H9 (cell line): Measurements from ENCODE around the gene SRRM3. TPM values are rescaled to one million over a fixed set of nuclear protein-coding genes. Genes with fewer than 3 reads are reported as not detected.
A peak's percentile ranks its signal among the peaks of the same experiment; 100 is the strongest.

Experiments
- DNase-seq: peaks from one replicate; pipeline ENCODE4 v3.0.0-alpha.2; 2017
- H2AFZ ChIP-seq: one replicate; pipeline ENCODE4 v1.6.1; 2013; ENCODE audit warnings: mild to moderate bottlenecking, low read length, control low read depth, moderate library complexity
- H2AK5ac ChIP-seq: 2 replicates; pipeline ENCODE4 v1.6.1; 2013; ENCODE audit warnings: low read length, control low read depth, mixed read lengths; ENCODE audit not compliant: insufficient read length
- H2BK120ac ChIP-seq: one replicate; pipeline ENCODE4 v1.6.1; 2013; ENCODE audit warnings: low read depth, mild to moderate bottlenecking, low read length, control low read depth, inconsistent platforms; ENCODE audit not compliant: poor library complexity, severe bottlenecking
- H2BK12ac ChIP-seq: 2 replicates; pipeline ENCODE4 v1.6.1; 2013; ENCODE audit warnings: low read length, control low read depth, mixed read lengths, low read depth; ENCODE audit not compliant: insufficient read length
- H2BK15ac ChIP-seq: 2 replicates; pipeline ENCODE4 v1.6.1; 2013; ENCODE audit warnings: low read depth, low read length, control low read depth
- H2BK20ac ChIP-seq: one replicate; pipeline ENCODE4 v1.6.1; 2013; ENCODE audit warnings: low read depth, mild to moderate bottlenecking, low read length, control low read depth, inconsistent platforms; ENCODE audit not compliant: poor library complexity, severe bottlenecking
- H2BK5ac ChIP-seq: 2 replicates; pipeline ENCODE4 v1.6.1; 2013; ENCODE audit warnings: low read length, control low read depth, mixed read lengths; ENCODE audit not compliant: insufficient read length
- H3K14ac ChIP-seq: 2 replicates; pipeline ENCODE4 v1.6.1; 2013; ENCODE audit warnings: low read length, control low read depth; ENCODE audit not compliant: insufficient read depth
- H3K18ac ChIP-seq: 2 replicates; pipeline ENCODE4 v1.6.1; 2013; ENCODE audit warnings: low read depth, mild to moderate bottlenecking, mixed read lengths, low read length, control low read depth; ENCODE audit not compliant: insufficient read length
- H3K23ac ChIP-seq: 2 replicates; pipeline ENCODE4 v1.6.1; 2013; ENCODE audit warnings: low read length, control low read depth, mixed read lengths, low read depth; ENCODE audit not compliant: insufficient read length
- H3K23me2 ChIP-seq: 2 replicates; pipeline ENCODE4 v1.6.1; 2013; ENCODE audit warnings: low read depth, mild to moderate bottlenecking, mixed read lengths, low read length, control low read depth; ENCODE audit not compliant: insufficient read length, poor library complexity, severe bottlenecking
- H3K27ac ChIP-seq: 2 replicates; pipeline ENCODE4 v1.5.1; 2013; ENCODE audit warnings: low read length, control low read depth, mixed read lengths, low read depth; ENCODE audit not compliant: insufficient read length
- H3K27me3 ChIP-seq: 2 replicates; pipeline ENCODE4 v1.6.1; 2013; ENCODE audit warnings: low read length, control low read depth, inconsistent platforms; ENCODE audit not compliant: insufficient read depth
- H3K4ac ChIP-seq: 2 replicates; pipeline ENCODE4 v1.6.1; 2013; ENCODE audit warnings: low read depth, mild to moderate bottlenecking, control low read depth, inconsistent platforms, low read length, moderate library complexity
- H3K4me1 ChIP-seq: 2 replicates; pipeline ENCODE4 v1.6.1; 2013; ENCODE audit warnings: low read length, control low read depth, inconsistent platforms; ENCODE audit not compliant: insufficient read depth
- H3K4me2 ChIP-seq: 2 replicates; pipeline ENCODE4 v1.6.1; 2013; ENCODE audit warnings: low read length, control low read depth, mixed read lengths; ENCODE audit not compliant: insufficient read length, insufficient read depth
- H3K56ac ChIP-seq: 2 replicates; pipeline ENCODE4 v1.6.1; 2013; ENCODE audit warnings: low read depth, mild to moderate bottlenecking, mixed read lengths, low read length, control low read depth; ENCODE audit not compliant: insufficient read length
- H3K79me1 ChIP-seq: 2 replicates; pipeline ENCODE4 v1.6.1; 2013; ENCODE audit warnings: low read depth, mild to moderate bottlenecking, moderate library complexity, low read length, control low read depth, inconsistent platforms; ENCODE audit not compliant: insufficient read depth, poor library complexity, severe bottlenecking
- H3K79me2 ChIP-seq: 2 replicates; pipeline ENCODE4 v1.6.1; 2013; ENCODE audit warnings: low read length, control low read depth, inconsistent platforms; ENCODE audit not compliant: insufficient read depth
- H3K9ac ChIP-seq: 2 replicates; pipeline ENCODE4 v1.6.1; 2013; ENCODE audit warnings: low read length, control low read depth, mixed read lengths; ENCODE audit not compliant: insufficient read length; ENCODE audit errors: extremely low read depth
- H3K9me3 ChIP-seq: one replicate; pipeline ENCODE4 v1.6.1; 2013; ENCODE audit warnings: low read depth, low read length, inconsistent platforms; ENCODE audit not compliant: control insufficient read depth
- H3T11ph ChIP-seq: one replicate; pipeline ENCODE4 v1.6.1; 2013; ENCODE audit warnings: mild to moderate bottlenecking, low read length, control low read depth, inconsistent platforms
- H4K20me1 ChIP-seq: one replicate; pipeline ENCODE4 v1.6.1; 2013; ENCODE audit not compliant: control insufficient read depth, insufficient read length, insufficient read depth
- H4K5ac ChIP-seq: 2 replicates; pipeline ENCODE4 v1.6.1; 2013; ENCODE audit warnings: low read depth, mild to moderate bottlenecking, mixed read lengths, low read length, control low read depth; ENCODE audit not compliant: insufficient read length
- H4K8ac ChIP-seq: replicated peaks from 2 replicates; pipeline ENCODE4 v1.6.1; 2013; ENCODE audit warnings: low read length, control low read depth, mixed read lengths, low read depth; ENCODE audit not compliant: insufficient read length
- H4K91ac ChIP-seq: 2 replicates; pipeline ENCODE4 v1.6.1; 2013; ENCODE audit warnings: low read depth, mild to moderate bottlenecking, moderate library complexity, mixed read lengths, low read length, control low read depth; ENCODE audit not compliant: insufficient read length
- H3K27ac Mint-ChIP-seq, 3 experiments: 2 replicates in 2 of 3; 3 replicates in 1 of 3; pipeline ENCODE4 v1.8.0; 2020 to 2021; ENCODE audit warnings: mixed read lengths in 3 of 3, mild to moderate bottlenecking in 1 of 3, moderate library complexity in 1 of 3
- H3K27me3 Mint-ChIP-seq: 2 replicates; pipeline ENCODE4 v1.8.0; 2021; ENCODE audit warnings: low read depth, mild to moderate bottlenecking, moderate library complexity, mixed read lengths
- H3K36me3 Mint-ChIP-seq, 3 experiments: 2 replicates in 2 of 3; 3 replicates in 1 of 3; pipeline ENCODE4 v1.8.0; 2020 to 2021; ENCODE audit warnings: low read depth in 3 of 3, mixed read lengths in 3 of 3; ENCODE audit not compliant: insufficient read depth in 1 of 3
- H3K4me1 Mint-ChIP-seq, 2 experiments: 2 replicates each; pipeline ENCODE4 v1.8.0; 2020; ENCODE audit warnings: mixed read lengths in 2 of 2
- H3K4me3 Mint-ChIP-seq, 2 experiments: 2 replicates in 1 of 2; 3 replicates in 1 of 2; pipeline ENCODE4 v1.8.0; 2020 to 2021; ENCODE audit warnings: mild to moderate bottlenecking in 2 of 2, mixed read lengths in 2 of 2, moderate library complexity in 1 of 2
- H3K9me3 Mint-ChIP-seq, 2 experiments: 2 replicates in 1 of 2; 3 replicates in 1 of 2; pipeline ENCODE4 v1.8.0; 2020; ENCODE audit warnings: mild to moderate bottlenecking in 2 of 2, mixed read lengths in 2 of 2, moderate library complexity in 1 of 2
- CTCF ChIP-seq: fragments of 200-600 bp; sonication (generic); conservative IDR thresholded peaks from 3 replicates; pipeline ENCODE4 v1.8.0; 2021; ENCODE audit warnings: antibody characterized with exemption, mild to moderate bottlenecking
- WGBS: extraction: QIAGEN DNeasy Blood & Tissue Kit; methylation state at CpG from one replicate; pipeline ENCODE4 v1.1.7; 2013; ENCODE audit warnings: missing lambda C conversion rate, low lambda C conversion rate, mixed read lengths; ENCODE audit not compliant: insufficient read length; ENCODE audit errors: extremely low coverage; 5-methylcytosine and 5-hydroxymethylcytosine counted together
- total RNA-seq: library from RNA; stranded (reverse); gene quantifications from 2 replicates; pipeline ENCODE4 v1.2.1, GENCODE V29; 2021

Gene SRRM3
- total RNA-seq, 1 experiment from 2014 or later, result 11.0 TPM

- Histone ChIP-seq H3K4ac (no peak overlapping the region), H3K27ac (no peak overlapping the region), H2BK15ac (no peak overlapping the region), H4K91ac (no peak overlapping the region), H4K20me1 (no peaks in the 10 kb centered on the region), H3K14ac (no peak overlapping the region), H3K9ac (no peak overlapping the region), H4K8ac (no peak overlapping the region), H2BK12ac (no peak overlapping the region), H2AK5ac (no peak overlapping the region), H2BK5ac (no peak overlapping the region), H3K27me3 (no peaks in the 10 kb centered on the region), H3K79me2 (peaks cover 43% of the 10 kb centered on the region; the same call in 1 of the 2 replicates), H3K9me3 (no peaks in the 10 kb centered on the region), H4K5ac (no peak overlapping the region), H2BK120ac (no peak overlapping the region), H3K23ac (no peak overlapping the region), H2AFZ (no peak overlapping the region), H3K56ac (no peak overlapping the region), H3T11ph (no peak overlapping the region), H3K4me2 (no peak overlapping the region), H2BK20ac (no peak overlapping the region), H3K4me1 (no peaks in the 10 kb centered on the region; the same call in 1 of the 2 replicates), H3K18ac (no peak overlapping the region), H3K79me1 (peaks cover 7% of the 10 kb centered on the region), H3K23me2 (no peaks in the 10 kb centered on the region)
- Mint-ChIP-seq H3K27ac (peak overlapping the region in 1 of 3 experiments; percentile 26; a peak in 2 of 7 replicates), H3K4me1 (peaks cover 3 to 11% of the 10 kb centered on the region in 2 experiments; a peak in 2 of 4 replicates), H3K27me3 (no peaks in the 10 kb centered on the region), H3K36me3 (peaks cover 37 to 67% (median 56%) of the 10 kb centered on the region in 3 experiments; a peak in 6 of 7 replicates), H3K9me3 (no peaks in the 10 kb centered on the region), H3K4me3 (no peak overlapping the region)
- WGBS, result no CpG with 5 or more reads among the region's 5 CpGs
- peak; percentile 46 for TF ChIP-seq CTCF
- DNase-seq, result no peak
Observed at GRCh38 chr7:76330673-76331072, 129.0 kb downstream of the SRRM3 start.
